ENCODE data around the gene GPR132. TPM values are rescaled to one million over a fixed set of nuclear protein-coding genes. Genes with fewer than 3 reads are reported as not detected.

The GPR132 gene
- total and polyA plus RNA-seq, 2 donors (not counting 3 experiments of a cell fraction or from before 2014, with no cell fraction given) = not detected

DNA sequence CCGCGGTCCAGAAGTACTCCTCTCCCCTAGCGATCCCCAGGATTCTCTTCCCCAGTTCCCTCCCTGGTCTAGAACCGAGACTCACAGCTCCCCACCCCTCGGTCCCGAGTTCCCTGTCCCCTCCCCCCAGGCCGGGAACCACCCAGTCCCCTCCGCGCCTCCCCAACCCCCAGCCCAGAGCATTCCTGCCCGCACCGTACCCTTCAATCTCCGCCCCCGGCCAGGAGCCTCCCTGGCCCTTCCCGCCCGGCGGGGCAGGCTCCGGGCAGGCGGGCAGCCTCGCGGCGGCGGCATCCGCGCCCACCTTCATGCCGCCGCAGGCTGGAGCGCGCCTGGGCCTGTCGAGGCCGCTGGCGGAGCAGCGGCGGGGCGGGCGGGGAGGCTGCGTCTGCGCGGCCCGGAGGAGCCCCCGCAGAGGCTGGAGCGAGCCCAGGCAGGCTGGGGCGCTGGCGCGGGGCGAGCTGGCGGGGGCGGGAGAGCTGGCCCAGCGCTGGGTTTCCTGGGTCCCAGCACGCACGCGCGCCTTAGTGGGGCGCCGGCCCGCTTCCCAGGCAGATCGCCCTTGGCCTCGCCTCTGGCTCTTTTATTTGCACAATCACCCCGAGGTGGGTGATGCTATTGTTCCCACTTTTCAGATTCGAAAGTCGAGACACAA, 22.2 kb upstream of the GPR132 start:
- Histone ChIP-seq H3K9me3 (replicated peaks; ENCODE audit: control insufficient read depth, insufficient read depth, low read length) (no peaks in the 10 kb centered on the region), H3K79me2 (ENCODE audit: control insufficient read depth, insufficient read depth, low read length) (no peaks in the 10 kb centered on the region), H3K9me1 (replicated peaks; ENCODE audit: control insufficient read depth, extremely low read depth, insufficient read depth, low read length) (no peaks in the 10 kb centered on the region), H3K27ac (ENCODE audit: insufficient read depth, low read depth, low read length) (no peak overlapping the region), H4K20me1 (replicated peaks; ENCODE audit: control insufficient read depth, extremely low read depth, insufficient read depth, low read length) (no peaks in the 10 kb centered on the region), H3K27me3 (ENCODE audit: control insufficient read depth in 2 of 2, insufficient read depth in 2 of 2, low read length in 2 of 2) (peaks cover 0 to 2% of the 10 kb centered on the region in 2 experiments), H3K36me3 (ENCODE audit: control insufficient read depth in 2 of 2, extremely low read depth in 1 of 2, insufficient read depth in 2 of 2, low read length in 2 of 2) (no peaks in the 10 kb centered on the region), H3K4me2 (ENCODE audit: insufficient read depth, low read length) (peak overlapping the region; percentile 70), H3K4me3 (replicated peaks in 1 of 3; ENCODE audit: insufficient read depth in 1 of 3, low read depth in 1 of 3, low read length in 3 of 3) (peak overlapping the region; percentile 25 to 39 (median 30)), H2AFZ (ENCODE audit: low read depth, low read length) (peak overlapping the region; percentile 94), H3K9ac (replicated peaks; ENCODE audit: extremely low read depth, insufficient read depth, low read length) (peak overlapping the region; percentile 13), H3K4me1 (ENCODE audit: control insufficient read depth, extremely low read depth, insufficient read depth, low read length) (peaks cover 19% of the 10 kb centered on the region)
- BruUV-seq (replicated peaks) = no TSS peak
- dilution Hi-C loops (cut with MboI; ENCODE audit: extremely low pct_ligation_motif_present, low sequenced_read_pairs) = no loop called here
- ChIA-PET CTCF (interaction anchor here (0.7 to 2.8 kb wide), 22 partner anchors 10 to 441 kb away, joined by 3 to 16 read pairs (median 4); partner anchors contain the start of genes AHNAK2 and GPR132), POLR2A (no interaction called here)
- TF ChIP-seq POLR2AphosphoS5 (IDR thresholded peaks at IDR 0.05; ENCODE audit: insufficient read depth, low read depth, low read length) = peak; percentile 14
- TF ChIP-seq, protein P1, sequence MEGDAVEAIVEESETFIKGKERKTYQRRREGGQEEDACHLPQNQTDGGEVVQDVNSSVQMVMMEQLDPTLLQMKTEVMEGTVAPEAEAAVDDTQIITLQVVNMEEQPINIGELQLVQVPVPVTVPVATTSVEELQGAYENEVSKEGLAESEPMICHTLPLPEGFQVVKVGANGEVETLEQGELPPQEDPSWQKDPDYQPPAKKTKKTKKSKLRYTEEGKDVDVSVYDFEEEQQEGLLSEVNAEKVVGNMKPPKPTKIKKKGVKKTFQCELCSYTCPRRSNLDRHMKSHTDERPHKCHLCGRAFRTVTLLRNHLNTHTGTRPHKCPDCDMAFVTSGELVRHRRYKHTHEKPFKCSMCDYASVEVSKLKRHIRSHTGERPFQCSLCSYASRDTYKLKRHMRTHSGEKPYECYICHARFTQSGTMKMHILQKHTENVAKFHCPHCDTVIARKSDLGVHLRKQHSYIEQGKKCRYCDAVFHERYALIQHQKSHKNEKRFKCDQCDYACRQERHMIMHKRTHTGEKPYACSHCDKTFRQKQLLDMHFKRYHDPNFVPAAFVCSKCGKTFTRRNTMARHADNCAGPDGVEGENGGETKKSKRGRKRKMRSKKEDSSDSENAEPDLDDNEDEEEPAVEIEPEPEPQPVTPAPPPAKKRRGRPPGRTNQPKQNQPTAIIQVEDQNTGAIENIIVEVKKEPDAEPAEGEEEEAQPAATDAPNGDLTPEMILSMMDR (IDR thresholded peaks at IDR 0.05; ENCODE audit: extremely low read depth in 1 of 2, insufficient read depth in 1 of 2, low read depth in 1 of 2, low read length in 2 of 2) = no peak
- no peak for FAIRE-seq
- intact Hi-C loops (cut with micrococcal nuclease) = loop anchor here (1.0 kb wide), 1 partner anchor 191 kb away; no protein-coding TSS in a partner anchor
- DNase-seq (ENCODE audit: low read depth, low spot score) = no peak

DNA sequence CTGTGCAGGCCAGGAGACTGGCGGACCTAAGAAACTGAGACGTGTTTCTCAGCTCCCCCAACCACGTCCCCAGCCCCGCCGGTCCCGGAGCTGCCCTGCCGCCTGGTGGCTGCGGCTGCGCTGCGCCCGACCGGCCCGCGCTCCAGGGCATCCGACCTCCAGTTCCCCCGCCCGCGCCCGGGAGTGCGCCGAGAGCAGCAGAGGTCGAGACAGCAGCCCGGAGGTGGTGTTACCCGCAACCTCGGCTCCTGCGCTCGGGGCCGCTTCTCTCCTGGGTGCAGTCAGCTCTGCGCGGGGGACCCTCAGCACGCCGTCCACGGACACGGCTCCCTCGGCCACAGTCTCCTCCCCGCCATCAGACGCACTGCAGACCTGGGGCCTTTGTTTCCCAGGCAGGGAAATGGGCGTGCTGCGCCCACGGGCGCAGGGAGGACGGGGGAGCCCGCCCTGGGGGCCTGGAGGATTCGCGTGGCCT, 21.6 kb upstream of the GPR132 start:
- Histone ChIP-seq H3K9ac (replicated peaks; ENCODE audit: extremely low read depth, insufficient read depth, low read length) (peak overlapping the region; percentile 13), H3K27me3 (ENCODE audit: control insufficient read depth in 2 of 2, insufficient read depth in 2 of 2, low read length in 2 of 2) (peaks cover 0 to 2% of the 10 kb centered on the region in 2 experiments), H3K9me1 (replicated peaks; ENCODE audit: control insufficient read depth, extremely low read depth, insufficient read depth, low read length) (no peaks in the 10 kb centered on the region), H4K20me1 (replicated peaks; ENCODE audit: control insufficient read depth, extremely low read depth, insufficient read depth, low read length) (no peaks in the 10 kb centered on the region), H3K9me3 (replicated peaks; ENCODE audit: control insufficient read depth, insufficient read depth, low read length) (no peaks in the 10 kb centered on the region), H3K4me2 (ENCODE audit: insufficient read depth, low read length) (peak overlapping the region; percentile 70), H3K27ac (ENCODE audit: insufficient read depth, low read depth, low read length) (no peak overlapping the region), H2AFZ (ENCODE audit: low read depth, low read length) (peak overlapping the region; percentile 94), H3K4me1 (ENCODE audit: control insufficient read depth, extremely low read depth, insufficient read depth, low read length) (peaks cover 19% of the 10 kb centered on the region), H3K36me3 (ENCODE audit: control insufficient read depth in 2 of 2, extremely low read depth in 1 of 2, insufficient read depth in 2 of 2, low read length in 2 of 2) (no peaks in the 10 kb centered on the region), H3K4me3 (replicated peaks in 1 of 3; ENCODE audit: insufficient read depth in 1 of 3, low read depth in 1 of 3, low read length in 3 of 3) (peak overlapping the region; percentile 25 to 39 (median 30)), H3K79me2 (ENCODE audit: control insufficient read depth, insufficient read depth, low read length) (no peaks in the 10 kb centered on the region)
- no peak for TF ChIP-seq MYC (IDR thresholded peaks at IDR 0.05; ENCODE audit: low read depth, low read length)
- no peak for TF ChIP-seq FOS (IDR thresholded peaks at IDR 0.05; ENCODE audit: borderline replicate concordance, insufficient read depth, low read length)
- no peak for TF ChIP-seq EZH2 (IDR thresholded peaks at IDR 0.05; ENCODE audit: borderline replicate concordance, low read depth, low read length, severe bottlenecking)
- TF ChIP-seq, protein P2, sequence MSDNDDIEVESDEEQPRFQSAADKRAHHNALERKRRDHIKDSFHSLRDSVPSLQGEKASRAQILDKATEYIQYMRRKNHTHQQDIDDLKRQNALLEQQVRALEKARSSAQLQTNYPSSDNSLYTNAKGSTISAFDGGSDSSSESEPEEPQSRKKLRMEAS (IDR thresholded peaks at IDR 0.05; ENCODE audit: insufficient read depth, insufficient read length) = no peak
- no peak for TF ChIP-seq JUN (IDR thresholded peaks at IDR 0.05; ENCODE audit: borderline replicate concordance, insufficient read depth, insufficient read length, low read depth)
- TF ChIP-seq GATA2 (IDR thresholded peaks at IDR 0.05; ENCODE audit: insufficient read depth, insufficient read length, low read depth, low read length) = no peak
- TF ChIP-seq POLR2AphosphoS5 (IDR thresholded peaks at IDR 0.05; ENCODE audit: insufficient read depth, low read depth, low read length) = peak; percentile 24
- no peak for TF ChIP-seq POLR2A (IDR thresholded peaks at IDR 0.05; ENCODE audit: low read depth, low read length)
- TF ChIP-seq, protein P1 (IDR thresholded peaks at IDR 0.05; ENCODE audit: extremely low read depth in 1 of 2, insufficient read depth in 1 of 2, low read depth in 1 of 2, low read length in 2 of 2) = peak; percentile 82 to 89
- FAIRE-seq (peak; percentile 90), DNase-seq (ENCODE audit: low read depth, low spot score) (peak; percentile 68)
- BruUV-seq (replicated peaks) = no TSS peak
- dilution Hi-C loops (cut with MboI; ENCODE audit: extremely low pct_ligation_motif_present, low sequenced_read_pairs) (no loop called here), intact Hi-C loops (cut with micrococcal nuclease) (loop anchor here (1.0 kb wide), 2 partner anchors 154 to 191 kb away; no protein-coding TSS in a partner anchor)
- ChIA-PET POLR2A (no interaction called here), CTCF (interaction anchor here (0.6 to 2.8 kb wide), 28 partner anchors 9 to 442 kb away, joined by 3 to 16 read pairs (median 4); partner anchors contain the start of genes AHNAK2, BTBD6 and GPR132)
